Osteoblast (primary cell): Measurements from ENCODE around the gene NFKBIL1. TPM values are rescaled to one million over a fixed set of nuclear protein-coding genes. Genes with fewer than 3 reads are reported as not detected.

Source experiments
- DNase-seq: peaks from one replicate; pipeline ENCODE4 v3.0.0; 2011; ENCODE audit warnings: low spot score, mixed read lengths; ENCODE audit not compliant: insufficient read length; ENCODE audit errors: missing footprints
- H2AFZ ChIP-seq: 2 replicates; pipeline ENCODE4 v1.6.0; 2011; ENCODE audit warnings: mild to moderate bottlenecking, low read length
- H3K27ac ChIP-seq: 2 replicates; pipeline ENCODE4 v1.5.1; 2011; ENCODE audit warnings: mild to moderate bottlenecking, low read depth, low read length, moderate library complexity
- H3K27me3 ChIP-seq: 2 replicates; pipeline ENCODE4 v1.6.0; 2012; ENCODE audit warnings: mild to moderate bottlenecking, control low read depth, inconsistent platforms, low read length, moderate library complexity; ENCODE audit not compliant: insufficient read depth
- H3K36me3 ChIP-seq: 2 replicates; pipeline ENCODE4 v1.5.1; 2011; ENCODE audit warnings: mild to moderate bottlenecking, low read length, control low read depth, moderate library complexity; ENCODE audit not compliant: insufficient read depth
- H3K4me1 ChIP-seq: 2 replicates; pipeline ENCODE4 v1.5.1; 2011; ENCODE audit warnings: mild to moderate bottlenecking, low read length, control low read depth, moderate library complexity; ENCODE audit not compliant: insufficient read depth
- H3K4me2 ChIP-seq: 2 replicates; pipeline ENCODE4 v1.6.0; 2011; ENCODE audit warnings: mild to moderate bottlenecking, low read length; ENCODE audit not compliant: insufficient read depth
- H3K4me3 ChIP-seq: fragments of 200-600 bp; sonication (generic); 3 replicates; pipeline ENCODE4 v1.5.1; 2012; ENCODE audit warnings: mild to moderate bottlenecking, low read length, inconsistent platforms; ENCODE audit not compliant: insufficient read depth
- H3K79me2 ChIP-seq: 2 replicates; pipeline ENCODE4 v1.6.0; 2012; ENCODE audit warnings: mild to moderate bottlenecking, low read length, control low read depth, inconsistent platforms; ENCODE audit not compliant: insufficient read depth
- H3K9me3 ChIP-seq: 2 replicates; pipeline ENCODE4 v1.5.1; 2011; ENCODE audit warnings: low read depth, low read length, control low read depth
- H4K20me1 ChIP-seq: 2 replicates; pipeline ENCODE4 v1.6.0; 2012; ENCODE audit warnings: mild to moderate bottlenecking, low read length, control low read depth; ENCODE audit not compliant: insufficient read depth
- CTCF ChIP-seq: IDR thresholded peaks from 2 replicates; pipeline ENCODE4 v1.5.1; 2011; ENCODE audit warnings: mild to moderate bottlenecking, low read depth, low read length, moderate library complexity; ENCODE audit errors: extremely low read depth
- total RNA-seq: library from RNA; depleted of rRNA; stranded (reverse); fragments of >200 nt; gene quantifications from 2 replicates; pipeline ENCODE4 v1.2.3, GENCODE V29; 2012

Gene NFKBIL1
- total RNA-seq, 1 donor = 56.8 TPM

- Histone ChIP-seq H3K9me3 (no peaks in the 10 kb centered on the region), H3K4me3 (no peak overlapping the region), H4K20me1 (no peaks in the 10 kb centered on the region), H3K36me3 (peaks cover 12% of the 10 kb centered on the region), H3K4me1 (peaks cover 25% of the 10 kb centered on the region), H3K27ac (no peak overlapping the region), H2AFZ (no peak overlapping the region), H3K27me3 (no peaks in the 10 kb centered on the region), H3K79me2 (peaks cover 6% of the 10 kb centered on the region), H3K4me2 (no peak overlapping the region)
- DNase-seq = no peak
- no peak for TF ChIP-seq CTCF
These were observed 8.9 kb downstream of the NFKBIL1 start for GRCh38 chr6:31556307-31556706.

GRCh38 chr6:31557443-31558317 lies 10.3 kb downstream of the NFKBIL1 start:
- Histone ChIP-seq H3K9me3 (no peaks in the 10 kb centered on the region), H3K36me3 (peaks cover 11% of the 10 kb centered on the region), H3K4me3 (no peak overlapping the region), H2AFZ (no peak overlapping the region), H3K79me2 (peaks cover 5% of the 10 kb centered on the region), H3K27ac (no peak overlapping the region), H3K4me1 (peaks cover 25% of the 10 kb centered on the region), H3K27me3 (no peaks in the 10 kb centered on the region), H4K20me1 (no peaks in the 10 kb centered on the region), H3K4me2 (no peak overlapping the region)
- DNase-seq = no peak
- no peak for TF ChIP-seq CTCF

- Histone ChIP-seq H4K20me1 (no peaks in the 10 kb centered on the region), H3K79me2 (peaks cover 5% of the 10 kb centered on the region), H2AFZ (no peak overlapping the region), H3K27ac (no peak overlapping the region), H3K4me3 (no peak overlapping the region), H3K9me3 (no peaks in the 10 kb centered on the region), H3K4me2 (no peak overlapping the region), H3K36me3 (peaks cover 11% of the 10 kb centered on the region), H3K27me3 (no peaks in the 10 kb centered on the region), H3K4me1 (peaks cover 31% of the 10 kb centered on the region)
- DNase-seq = no peak
- TF ChIP-seq CTCF = no peak
These were observed 10.9 kb downstream of the NFKBIL1 start for GRCh38 chr6:31558318-31558625.

GRCh38 chr6:31558631-31559500 lies 11.5 kb downstream of the NFKBIL1 start:
- H3K4me2 ChIP-seq = peak overlapping the region; percentile 44

More at GRCh38 chr6:31558631-31559500, 11.5 kb downstream of the NFKBIL1 start:
- Histone ChIP-seq H2AFZ (no peak overlapping the region), H4K20me1 (no peaks in the 10 kb centered on the region), H3K79me2 (peaks cover 5% of the 10 kb centered on the region), H3K36me3 (peaks cover 9% of the 10 kb centered on the region), H3K4me3 (no peak overlapping the region), H3K27me3 (no peaks in the 10 kb centered on the region), H3K4me1 (peaks cover 36% of the 10 kb centered on the region), H3K9me3 (no peaks in the 10 kb centered on the region), H3K27ac (peak overlapping the region; percentile 64)
- DNase-seq = peak; percentile 65
- no peak for TF ChIP-seq CTCF
